Endothelial cell of umbilical vein (primary cell): ENCODE measurements around the gene GJC3. TPM values are rescaled to one million over a fixed set of nuclear protein-coding genes. Genes with fewer than 3 reads are reported as not detected.

ENCODE experiments used
- BruUV-seq: library from RNA; stranded (reverse); fragments of 400-500 nt; replicated peaks from 2 replicates; lab custom pipeline; 2021; lab: Mats Ljungman, UMichigan
- CTCF ChIA-PET: fragments of 300-600, 350-600 bp; sonication (Branson Sonifier 250); formaldehyde crosslinking; loops from one replicate; lab custom pipeline; 2021; ENCODE audit warnings: antibody characterized with exemption, inconsistent platforms; lab: Charles Lee
- POLR2A ChIA-PET: fragments of 300-600, 350-600 bp; sonication (Branson Sonifier 250); formaldehyde crosslinking; loops from one replicate; lab custom pipeline; 2021; ENCODE audit warnings: antibody characterized with exemption, inconsistent platforms; lab: Charles Lee
- DNase-seq: peaks from one replicate; pipeline ENCODE4 v3.0.0-alpha.2; 2011; ENCODE audit warnings: low read depth, low spot score
- FAIRE-seq: peaks from 2 replicates; lab custom pipeline; 2011; peaks lifted over from hg19 to GRCh38; lab: Jason Lieb, UNC
- H2AFZ ChIP-seq: 2 replicates; pipeline ENCODE4 v1.6.0; 2012; ENCODE audit warnings: low read depth, low read length, control low read depth, inconsistent platforms
- H3K27ac ChIP-seq: 2 replicates; pipeline ENCODE4 v1.5.1; 2011; ENCODE audit warnings: low read depth, mild to moderate bottlenecking, control low read depth, low read length, moderate library complexity; ENCODE audit not compliant: insufficient read depth
- H3K27me3 ChIP-seq, 2 experiments: 2 replicates each; pipeline versions ENCODE4 v1.6.0 to v1.6.1; 2011; ENCODE audit warnings: low read length in 2 of 2, mixed read lengths in 1 of 2; ENCODE audit not compliant: control insufficient read depth in 2 of 2, insufficient read depth in 2 of 2
- H3K36me3 ChIP-seq, 2 experiments: 2 replicates in 1 of 2; 3 replicates in 1 of 2; pipeline ENCODE4 v1.5.1; 2011; ENCODE audit warnings: low read length in 2 of 2, mild to moderate bottlenecking in 1 of 2, moderate library complexity in 1 of 2; ENCODE audit not compliant: control insufficient read depth in 2 of 2, insufficient read depth in 2 of 2; ENCODE audit errors: extremely low read depth in 1 of 2
- H3K4me1 ChIP-seq: 3 replicates; pipeline ENCODE4 v1.5.1; 2011; ENCODE audit warnings: mild to moderate bottlenecking, low read length; ENCODE audit not compliant: control insufficient read depth, insufficient read depth; ENCODE audit errors: extremely low read depth
- H3K4me2 ChIP-seq: 2 replicates; pipeline ENCODE4 v1.6.1; 2011; ENCODE audit warnings: low read length, control low read depth, mixed read lengths; ENCODE audit not compliant: insufficient read depth
- H3K4me3 ChIP-seq, 3 experiments: fragments of 200-600 bp in 1 of 3; sonication (generic), shearing (Covaris generic) in 1 of 3; replicated peaks in 1 of 3; 2 replicates each; pipeline ENCODE4 v1.5.1; 2011 to 2016; ENCODE audit warnings: control low read depth in 3 of 3, low read length in 3 of 3, mild to moderate bottlenecking in 2 of 3, inconsistent platforms in 1 of 3, low read depth in 1 of 3, moderate library complexity in 1 of 3; ENCODE audit not compliant: insufficient read depth in 1 of 3
- H3K79me2 ChIP-seq: 2 replicates; pipeline ENCODE4 v1.6.0; 2012; ENCODE audit warnings: low read length, inconsistent platforms; ENCODE audit not compliant: control insufficient read depth, insufficient read depth
- H3K9ac ChIP-seq: replicated peaks from 2 replicates; pipeline ENCODE3; 2011; ENCODE audit warnings: low read length, control low read depth; ENCODE audit not compliant: insufficient read depth; ENCODE audit errors: extremely low read depth
- H3K9me1 ChIP-seq: replicated peaks from 3 replicates; pipeline ENCODE4 v1.6.0; 2011; ENCODE audit warnings: mild to moderate bottlenecking, low read length; ENCODE audit not compliant: control insufficient read depth, insufficient read depth; ENCODE audit errors: extremely low read depth
- H3K9me3 ChIP-seq: replicated peaks from 2 replicates; pipeline ENCODE4 v1.5.1; 2012; ENCODE audit warnings: low read length, inconsistent platforms; ENCODE audit not compliant: control insufficient read depth, insufficient read depth
- H4K20me1 ChIP-seq: replicated peaks from 2 replicates; pipeline ENCODE3; 2011; ENCODE audit warnings: mild to moderate bottlenecking, low read length; ENCODE audit not compliant: control insufficient read depth, insufficient read depth; ENCODE audit errors: extremely low read depth
- CTCF ChIP-seq, 2 donors: IDR thresholded peaks; 1 replicate in 1 of 2; 2 replicates in 1 of 2; pipeline ENCODE4 v1.5.1; 2011; ENCODE audit warnings: low read length in 2 of 2, mild to moderate bottlenecking in 2 of 2, moderate library complexity in 2 of 2, control low read depth in 1 of 2, inconsistent platforms in 1 of 2, low read depth in 1 of 2; ENCODE audit not compliant: insufficient read depth in 1 of 2; ENCODE audit errors: extremely low read depth in 1 of 2
- EZH2 ChIP-seq: IDR thresholded peaks from 2 replicates; pipeline ENCODE4 v1.6.1; 2012; ENCODE audit warnings: borderline replicate concordance, low read depth, mild to moderate bottlenecking, moderate library complexity, low read length, inconsistent platforms; ENCODE audit not compliant: severe bottlenecking
- FOS ChIP-seq: IDR thresholded peaks from 2 replicates; pipeline ENCODE4 v1.6.1; 2011; ENCODE audit warnings: mild to moderate bottlenecking, low read length, moderate library complexity, borderline replicate concordance; ENCODE audit not compliant: insufficient read depth
- GATA2 ChIP-seq: IDR thresholded peaks from 2 replicates; pipeline ENCODE4 v1.7.0; 2011; ENCODE audit warnings: low read depth, mild to moderate bottlenecking, moderate library complexity, mixed read lengths, low read length; ENCODE audit not compliant: insufficient read length, insufficient read depth
- JUN ChIP-seq: IDR thresholded peaks from 2 replicates; pipeline ENCODE4 v1.6.1; 2011; ENCODE audit warnings: borderline replicate concordance, low read depth; ENCODE audit not compliant: insufficient read length, insufficient read depth
- MAX ChIP-seq: IDR thresholded peaks from 2 replicates; pipeline ENCODE4 v1.6.1; 2011; ENCODE audit not compliant: insufficient read depth, insufficient read length
- MYC ChIP-seq: IDR thresholded peaks from one replicate; pipeline ENCODE4 v1.6.1; 2011; ENCODE audit warnings: mild to moderate bottlenecking, low read depth, low read length
- POLR2A ChIP-seq: IDR thresholded peaks from 2 replicates; pipeline ENCODE4 v1.6.1; 2012; ENCODE audit warnings: low read depth, mild to moderate bottlenecking, control low read depth, low read length
- POLR2AphosphoS5 ChIP-seq: IDR thresholded peaks from 2 replicates; pipeline ENCODE4 v1.6.1; 2012; ENCODE audit warnings: low read depth, mild to moderate bottlenecking, control low read depth, low read length, moderate library complexity; ENCODE audit not compliant: insufficient read depth
- dilution Hi-C: fragments of 300-500 bp; cut with MboI; formaldehyde crosslinking; loops from one replicate; pipeline ENCODE4 v1.15.0; 2019; ENCODE audit warnings: low sequenced_read_pairs; ENCODE audit not compliant: extremely low pct_ligation_motif_present
- intact Hi-C: fragments of 100-400 bp; cut with micrococcal nuclease; formaldehyde crosslinking; loops from one replicate; pipeline ENCODE4 v1.10.0; 2022
- polyA plus RNA-seq, 4 experiments: library from polyadenylated mRNA; depleted of rRNA in 3 of 4; stranded (reverse) in 3 of 4; unstranded in 1 of 4; fragments of >200 nt; gene quantifications; 2 replicates each; pipeline versions ENCODE4 v1.2.1 to v1.2.3, GENCODE V29; 2011 to 2012; ENCODE audit warnings: missing spikeins in 1 of 4
- total RNA-seq: library from RNA; stranded (reverse); gene quantifications from 2 replicates; pipeline ENCODE4 v1.2.3, GENCODE V29; 2021

The GJC3 gene
- total and polyA plus RNA-seq, 2 donors (not counting 3 experiments of a cell fraction or from before 2014, with no cell fraction given), result 0.28 TPM; not detected in 1

- no peak overlapping the region for H3K9ac ChIP-seq
- H3K4me1 ChIP-seq, result no peaks in the 10 kb centered on the region
- ChIA-PET POLR2A (interaction anchor here (0.7 kb wide), 1 partner anchor 378 kb away, joined by 3 read pairs; no protein-coding TSS in a partner anchor), CTCF (no interaction called here)
- DNase-seq, result no peak
- no peak overlapping the region for H3K4me2 ChIP-seq
- H3K79me2 ChIP-seq, result no peaks in the 10 kb centered on the region
- TF ChIP-seq CTCF (IDR thresholded peaks at IDR 0.05; ENCODE audit: extremely low read depth in 1 of 2, insufficient read depth in 1 of 2, low read depth in 1 of 2, low read length in 2 of 2), result no peak
- TF ChIP-seq JUN, result no peak
- no peak for TF ChIP-seq MYC
- no peak for TF ChIP-seq POLR2A
- TF ChIP-seq POLR2AphosphoS5, result no peak
- TF ChIP-seq GATA2, result no peak
- no peak for TF ChIP-seq FOS
- TF ChIP-seq MAX, result no peak
- no peak for TF ChIP-seq EZH2
- no peaks in the 10 kb centered on the region for H4K20me1 ChIP-seq
- no peak overlapping the region for H3K27ac ChIP-seq
- intact Hi-C loops, result no loop called here
- no peaks in the 10 kb centered on the region for H3K27me3 ChIP-seq
- dilution Hi-C loops, result no loop called here
- H3K9me3 ChIP-seq, result no peaks in the 10 kb centered on the region
- no peak for FAIRE-seq
- no TSS peak for BruUV-seq
- H3K36me3 ChIP-seq, result peaks cover 12 to 13% of the 10 kb centered on the region in 2 experiments
- H3K4me3 ChIP-seq, result no peak overlapping the region
- H2AFZ ChIP-seq, result no peak overlapping the region
- H3K9me1 ChIP-seq, result no peaks in the 10 kb centered on the region
Measured at GRCh38 chr7:99901581-99901980, 27.8 kb downstream of the GJC3 start.
